GM12875 (cell line): ENCODE data around the gene FBXL13.

Source experiments
- H3K4me3 ChIP-seq: one replicate; pipeline ENCODE4 v1.5.1; 2011; ENCODE audit warnings: low read depth, low read length, control low read depth
- TF ChIP-seq, protein P1 (sequence below): IDR thresholded peaks from 2 replicates; pipeline ENCODE4 v1.5.1; 2011; ENCODE audit warnings: low read depth, mild to moderate bottlenecking, control low read depth, inconsistent platforms, low read length, moderate library complexity, borderline replicate concordance; ENCODE audit not compliant: insufficient read depth

The FBXL13 gene

GRCh38 chr7:102925976-102926782, 148.4 kb downstream of the FBXL13 start:
- TF ChIP-seq, protein P1, sequence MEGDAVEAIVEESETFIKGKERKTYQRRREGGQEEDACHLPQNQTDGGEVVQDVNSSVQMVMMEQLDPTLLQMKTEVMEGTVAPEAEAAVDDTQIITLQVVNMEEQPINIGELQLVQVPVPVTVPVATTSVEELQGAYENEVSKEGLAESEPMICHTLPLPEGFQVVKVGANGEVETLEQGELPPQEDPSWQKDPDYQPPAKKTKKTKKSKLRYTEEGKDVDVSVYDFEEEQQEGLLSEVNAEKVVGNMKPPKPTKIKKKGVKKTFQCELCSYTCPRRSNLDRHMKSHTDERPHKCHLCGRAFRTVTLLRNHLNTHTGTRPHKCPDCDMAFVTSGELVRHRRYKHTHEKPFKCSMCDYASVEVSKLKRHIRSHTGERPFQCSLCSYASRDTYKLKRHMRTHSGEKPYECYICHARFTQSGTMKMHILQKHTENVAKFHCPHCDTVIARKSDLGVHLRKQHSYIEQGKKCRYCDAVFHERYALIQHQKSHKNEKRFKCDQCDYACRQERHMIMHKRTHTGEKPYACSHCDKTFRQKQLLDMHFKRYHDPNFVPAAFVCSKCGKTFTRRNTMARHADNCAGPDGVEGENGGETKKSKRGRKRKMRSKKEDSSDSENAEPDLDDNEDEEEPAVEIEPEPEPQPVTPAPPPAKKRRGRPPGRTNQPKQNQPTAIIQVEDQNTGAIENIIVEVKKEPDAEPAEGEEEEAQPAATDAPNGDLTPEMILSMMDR = no peak
- H3K4me3 ChIP-seq = no peak overlapping the region

DNA sequence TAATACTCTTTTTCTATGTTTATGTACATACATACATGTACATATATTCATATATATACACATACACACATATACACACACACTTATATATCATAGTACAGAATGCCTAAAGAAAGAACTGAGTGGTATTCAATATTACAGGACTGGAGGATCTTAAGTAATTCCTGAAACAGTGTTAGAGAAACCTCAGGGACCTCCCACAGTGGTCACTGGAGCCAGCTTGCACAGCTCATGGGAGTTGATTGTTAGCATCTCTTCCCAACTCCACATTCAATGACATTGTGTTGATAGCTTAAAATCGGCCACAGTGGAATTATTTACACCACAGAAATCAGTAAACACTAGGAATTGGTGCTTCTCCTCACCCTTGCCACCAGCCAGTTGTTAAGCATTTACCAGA, 155.8 kb downstream of the FBXL13 start:
- H3K4me3 ChIP-seq = no peak overlapping the region
- TF ChIP-seq, protein P1 = no peak

DNA sequence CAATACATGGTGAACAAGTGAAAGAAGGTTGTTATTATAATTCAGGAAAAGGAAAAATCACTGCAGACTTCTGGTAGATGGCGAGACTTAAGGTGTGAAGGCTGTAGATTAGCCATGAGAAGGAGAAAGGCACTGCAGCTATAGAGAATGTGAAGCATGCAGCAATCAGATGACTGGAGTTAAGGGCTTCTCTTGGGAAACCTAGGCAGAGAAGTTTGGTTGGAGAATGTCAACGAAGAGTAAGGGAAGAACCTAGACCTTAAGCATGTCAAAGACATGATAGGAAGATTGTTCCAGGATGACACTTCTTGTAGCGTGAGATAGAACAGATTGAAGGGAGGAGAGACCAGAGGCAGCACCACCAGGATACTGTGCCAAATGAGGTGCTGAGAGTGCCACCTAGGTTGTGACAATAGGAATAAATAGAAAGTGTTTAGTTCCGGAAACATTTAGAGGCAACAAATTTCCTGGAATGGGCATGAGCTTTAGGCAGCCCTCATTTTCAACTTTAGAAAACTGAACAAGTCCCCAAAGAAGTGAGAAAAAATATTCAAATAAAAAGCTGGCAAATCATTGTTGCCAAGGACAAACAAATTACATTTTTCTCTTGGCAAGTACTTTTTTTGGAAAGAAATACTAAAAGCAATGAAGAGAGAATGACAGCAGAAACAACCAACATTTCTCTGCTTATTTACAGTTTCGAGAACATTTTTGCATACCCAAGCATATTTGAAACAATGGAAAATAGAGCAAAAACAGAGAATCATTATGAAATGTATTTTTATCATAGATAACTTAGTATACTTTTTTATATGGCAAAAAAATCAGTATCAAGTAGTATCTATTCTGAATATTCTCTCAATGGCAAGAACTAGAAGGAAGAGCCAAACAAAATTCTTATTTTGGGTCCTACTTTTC, 156.9 kb downstream of the FBXL13 start:
- H3K4me3 ChIP-seq = no peak overlapping the region
- TF ChIP-seq, protein P1 = no peak

GRCh38 chr7:102916881-102917280, 157.7 kb downstream of the FBXL13 start:
- no peak overlapping the region for H3K4me3 ChIP-seq
- TF ChIP-seq, protein P1 = no peak

- no peak overlapping the region for H3K4me3 ChIP-seq
- TF ChIP-seq, protein P1 = no peak
Measured at GRCh38 chr7:102916426-102916825, 158.2 kb downstream of the FBXL13 start.

- H3K4me3 ChIP-seq = no peak overlapping the region
Measured at GRCh38 chr7:102914585-102914984, 160.0 kb downstream of the FBXL13 start.

More at GRCh38 chr7:102914585-102914984, 160.0 kb downstream of the FBXL13 start:
- TF ChIP-seq, protein P1 = no peak
